ENCODE data around the gene TOMM40. TPM values are rescaled to one million over a fixed set of nuclear protein-coding genes. Genes with fewer than 3 reads are reported as not detected.
"Not testable (repeated sequence)": the region's sequence is repeated elsewhere in the genome, so short reads cannot be mapped to it uniquely, and the experiment has no call there.

The TOMM40 gene
- total and polyA plus RNA-seq, 2 experiments from 2014 or later, result 52.9 to 54.6 TPM

DNA sequence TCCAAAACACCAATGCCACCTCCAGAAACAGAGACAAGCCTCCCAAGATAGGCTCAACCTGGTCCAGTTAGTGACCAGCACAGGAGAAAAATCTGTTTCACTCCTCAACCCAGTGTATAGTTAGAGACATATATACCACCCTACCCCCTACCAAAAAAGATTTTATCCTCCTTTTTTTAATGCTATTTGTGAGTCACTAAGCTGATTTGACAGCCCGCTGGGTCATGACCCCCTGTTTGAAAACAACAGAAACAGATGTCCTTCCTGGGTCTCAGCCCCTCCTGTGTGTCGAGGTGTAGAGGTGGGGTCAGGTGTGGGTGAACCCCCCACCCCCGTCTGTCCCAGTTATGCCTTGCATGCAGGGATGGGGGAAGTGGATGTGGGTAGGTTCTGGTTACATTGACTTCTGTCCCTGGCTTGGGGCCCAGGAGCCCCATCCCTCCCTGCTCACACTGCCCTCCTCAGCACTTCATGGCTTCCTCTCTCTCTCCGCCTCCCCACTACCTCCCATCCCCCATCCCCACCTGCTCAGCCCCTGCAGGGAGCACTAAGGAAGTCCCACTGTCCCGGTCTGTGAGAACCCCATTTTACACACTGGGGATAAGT lies 14.0 kb upstream of the TOMM40 start:
- no peaks in the 10 kb centered on the region for H3K27me3 ChIP-seq (replicated peaks; ENCODE audit: insufficient read depth)
- H3K4me2 ChIP-seq (ENCODE audit: unreplicated experiment), result no peak overlapping the region
- DNase-seq, result no peak
- no peaks in the 10 kb centered on the region for H3K79me2 ChIP-seq (ENCODE audit: insufficient read depth)
- H3K4me1 ChIP-seq (ENCODE audit: insufficient read depth), result no peaks in the 10 kb centered on the region
- H3K9me2 ChIP-seq (ENCODE audit: insufficient read depth), result no peaks in the 10 kb centered on the region
- H3K27ac ChIP-seq, result no peak overlapping the region
- no peaks in the 10 kb centered on the region for H3K9me3 ChIP-seq (ENCODE audit: low read depth)
- peaks cover 3% of the 10 kb centered on the region; the same call in 1 of the 2 replicates for H3K36me3 ChIP-seq (ENCODE audit: low read depth)
- 85% methylated on average over 4 to 5 of the region's 5 CpGs for WGBS, 2 experiments (ENCODE audit: low coverage in 1 of 2, low lambda C conversion rate in 2 of 2, missing lambda C conversion rate in 2 of 2)
- in situ Hi-C loops (cut with MboI), result no loop called here
- H3K4me3 ChIP-seq, result no peak overlapping the region
- TF ChIP-seq EZH2 (IDR thresholded peaks at IDR 0.05; ENCODE audit: insufficient read depth, poor library complexity, severe bottlenecking), result no peak
- TF ChIP-seq EZH2phosphoT487 (IDR thresholded peaks at IDR 0.05; ENCODE audit: insufficient read depth, low read depth), result no peak
- H2AFZ ChIP-seq, result no peak overlapping the region
- H4K20me1 ChIP-seq (ENCODE audit: insufficient read depth), result no peaks in the 10 kb centered on the region
- H3F3A ChIP-seq (ENCODE audit: insufficient read depth), result no peaks in the 10 kb centered on the region
- no peak overlapping the region for H3K9ac ChIP-seq

DNA sequence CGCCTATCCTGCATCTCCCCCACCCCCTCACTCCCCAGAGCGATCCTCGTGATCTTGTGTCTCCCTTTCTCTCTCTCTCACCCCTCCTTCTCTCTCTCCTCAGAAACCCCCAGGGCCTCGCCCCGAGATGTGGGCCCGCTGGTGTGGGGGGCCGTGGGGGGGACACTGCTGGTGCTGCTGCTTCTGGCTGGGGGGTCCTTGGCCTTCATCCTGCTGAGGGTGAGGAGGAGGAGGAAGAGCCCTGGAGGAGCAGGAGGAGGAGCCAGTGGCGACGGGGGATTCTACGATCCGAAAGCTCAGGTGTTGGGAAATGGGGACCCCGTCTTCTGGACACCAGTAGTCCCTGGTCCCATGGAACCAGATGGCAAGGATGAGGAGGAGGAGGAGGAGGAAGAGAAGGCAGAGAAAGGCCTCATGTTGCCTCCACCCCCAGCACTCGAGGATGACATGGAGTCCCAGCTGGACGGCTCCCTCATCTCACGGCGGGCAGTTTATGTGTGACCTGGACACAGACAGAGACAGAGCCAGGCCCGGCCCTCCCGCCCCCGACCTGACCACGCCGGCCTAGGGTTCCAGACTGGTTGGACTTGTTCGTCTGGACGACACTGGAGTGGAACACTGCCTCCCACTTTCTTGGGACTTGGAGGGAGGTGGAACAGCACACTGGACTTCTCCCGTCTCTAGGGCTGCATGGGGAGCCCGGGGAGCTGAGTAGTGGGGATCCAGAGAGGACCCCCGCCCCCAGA lies 12.8 kb upstream of the TOMM40 start:
- WGBS, 2 experiments (ENCODE audit: low coverage in 1 of 2, low lambda C conversion rate in 2 of 2, missing lambda C conversion rate in 2 of 2), result 85 to 95% methylated on average over 18 to 26 of the region's 26 CpGs
- peaks cover 3% of the 10 kb centered on the region; the same call in 1 of the 2 replicates for H3K36me3 ChIP-seq (ENCODE audit: low read depth)
- H3K27me3 ChIP-seq (replicated peaks; ENCODE audit: insufficient read depth), result no peaks in the 10 kb centered on the region
- no peak overlapping the region for H3K4me2 ChIP-seq (ENCODE audit: unreplicated experiment)
- no peaks in the 10 kb centered on the region for H4K20me1 ChIP-seq (ENCODE audit: insufficient read depth)
- H2AFZ ChIP-seq, result no peak overlapping the region
- no peaks in the 10 kb centered on the region for H3K9me2 ChIP-seq (ENCODE audit: insufficient read depth)
- no peaks in the 10 kb centered on the region for H3F3A ChIP-seq (ENCODE audit: insufficient read depth)
- H3K9ac ChIP-seq, result no peak overlapping the region
- no peak overlapping the region for H3K27ac ChIP-seq
- no peak overlapping the region for H3K4me3 ChIP-seq
- DNase-seq, result no peak
- TF ChIP-seq EZH2 (IDR thresholded peaks at IDR 0.05; ENCODE audit: insufficient read depth, poor library complexity, severe bottlenecking), result no peak
- TF ChIP-seq EZH2phosphoT487 (IDR thresholded peaks at IDR 0.05; ENCODE audit: insufficient read depth, low read depth), result no peak
- in situ Hi-C loops (cut with MboI), result no loop called here
- no peaks in the 10 kb centered on the region for H3K4me1 ChIP-seq (ENCODE audit: insufficient read depth)
- no peaks in the 10 kb centered on the region for H3K9me3 ChIP-seq (ENCODE audit: low read depth)
- no peaks in the 10 kb centered on the region for H3K79me2 ChIP-seq (ENCODE audit: insufficient read depth)

DNA sequence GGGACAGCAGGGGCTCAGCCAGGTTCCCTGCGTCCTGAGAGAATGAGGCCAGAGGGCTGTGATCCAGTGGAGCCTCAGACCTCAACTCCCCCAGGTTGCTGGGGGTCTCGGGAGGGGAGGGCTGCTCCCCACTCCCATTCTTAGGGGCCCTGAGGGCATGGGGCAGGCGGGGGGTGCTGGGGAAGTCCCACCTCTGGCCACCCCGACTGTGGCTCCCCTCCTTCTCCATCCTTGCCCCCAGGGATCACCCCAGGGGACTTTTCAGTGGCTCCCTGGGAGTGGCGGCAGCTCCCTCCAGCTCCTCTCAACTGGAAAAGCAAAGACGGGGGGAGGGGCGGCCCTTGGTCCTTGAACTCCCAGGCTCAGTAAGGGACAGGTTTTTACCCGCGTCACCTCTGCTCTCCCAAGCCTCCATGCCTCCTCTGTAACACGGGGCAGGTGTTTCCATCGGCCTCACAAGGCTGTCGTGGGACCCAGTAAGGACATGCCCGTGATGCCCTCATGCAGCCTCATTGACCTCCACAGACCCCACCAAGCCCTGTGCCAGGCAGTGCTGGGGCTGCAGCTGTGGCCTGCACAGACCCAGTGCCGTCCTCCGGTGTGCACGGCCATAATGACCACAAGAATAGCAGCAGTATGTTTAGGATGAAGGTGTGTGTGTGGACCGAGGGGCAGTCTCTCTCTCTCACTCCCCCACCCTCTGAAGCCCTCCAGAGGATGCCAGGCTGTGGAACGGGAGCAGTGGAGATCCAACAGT lies 11.6 kb upstream of the TOMM40 start:
- no peak for DNase-seq
- WGBS, 2 experiments (ENCODE audit: low coverage in 1 of 2, low lambda C conversion rate in 2 of 2, missing lambda C conversion rate in 2 of 2), result 86 to 93% methylated on average over 13 to 18 of the region's 18 CpGs
- no peaks in the 10 kb centered on the region; the same call in 1 of the 2 replicates for H3K36me3 ChIP-seq (ENCODE audit: low read depth)

DNA sequence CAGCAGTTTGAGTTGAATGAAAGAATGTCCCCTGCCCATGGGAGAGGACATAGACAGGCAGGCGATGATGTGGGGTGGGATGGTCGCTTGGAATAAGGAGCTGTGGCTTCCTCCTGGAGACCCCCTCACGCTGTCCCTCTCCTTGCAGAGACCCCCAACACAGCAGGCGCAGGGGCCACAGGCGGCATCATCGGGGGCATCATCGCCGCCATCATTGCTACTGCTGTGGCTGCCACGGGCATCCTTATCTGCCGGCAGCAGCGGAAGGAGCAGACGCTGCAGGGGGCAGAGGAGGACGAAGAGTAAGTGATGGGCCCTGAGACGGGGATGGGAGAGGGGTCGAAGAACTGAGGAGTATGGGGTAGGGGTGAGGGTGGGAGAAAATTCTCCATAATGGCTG lies 9.0 kb upstream of the TOMM40 start:
- Histone ChIP-seq H3K4me2 (ENCODE audit: unreplicated experiment) (no peak overlapping the region), H2AFZ (no peak overlapping the region), H3K9me3 (ENCODE audit: low read depth) (no peaks in the 10 kb centered on the region), H3K27ac (no peak overlapping the region), H3K79me2 (ENCODE audit: insufficient read depth) (no peaks in the 10 kb centered on the region), H3F3A (ENCODE audit: insufficient read depth) (no peaks in the 10 kb centered on the region), H4K20me1 (ENCODE audit: insufficient read depth) (no peaks in the 10 kb centered on the region), H3K9ac (no peak overlapping the region), H3K36me3 (ENCODE audit: low read depth) (no peaks in the 10 kb centered on the region; the same call in 1 of the 2 replicates), H3K27me3 (replicated peaks; ENCODE audit: insufficient read depth) (no peaks in the 10 kb centered on the region), H3K9me2 (ENCODE audit: insufficient read depth) (no peaks in the 10 kb centered on the region), H3K4me3 (no peak overlapping the region), H3K4me1 (ENCODE audit: insufficient read depth) (no peaks in the 10 kb centered on the region)
- WGBS, 2 experiments (ENCODE audit: low coverage in 1 of 2, low lambda C conversion rate in 2 of 2, missing lambda C conversion rate in 2 of 2), result 93% methylated on average over 15 of the region's 15 CpGs
- no peak for TF ChIP-seq EZH2phosphoT487 (IDR thresholded peaks at IDR 0.05; ENCODE audit: insufficient read depth, low read depth)
- TF ChIP-seq EZH2 (IDR thresholded peaks at IDR 0.05; ENCODE audit: insufficient read depth, poor library complexity, severe bottlenecking), result no peak
- no peak for DNase-seq
- in situ Hi-C loops (cut with MboI), result no loop called here

More for the DNA sequence above, 11.6 kb upstream of the TOMM40 start:
- no peak overlapping the region for H2AFZ ChIP-seq
- H3K27me3 ChIP-seq (replicated peaks; ENCODE audit: insufficient read depth), result no peaks in the 10 kb centered on the region
- H3K9me3 ChIP-seq (ENCODE audit: low read depth), result no peaks in the 10 kb centered on the region
- H3K27ac ChIP-seq, result no peak overlapping the region
- H3K9ac ChIP-seq, result no peak overlapping the region
- in situ Hi-C loops (cut with MboI), result no loop called here
- H3K4me1 ChIP-seq (ENCODE audit: insufficient read depth), result no peaks in the 10 kb centered on the region
- TF ChIP-seq EZH2 (IDR thresholded peaks at IDR 0.05; ENCODE audit: insufficient read depth, poor library complexity, severe bottlenecking), result no peak
- TF ChIP-seq EZH2phosphoT487 (IDR thresholded peaks at IDR 0.05; ENCODE audit: insufficient read depth, low read depth), result no peak
- H3K4me3 ChIP-seq, result no peak overlapping the region
- no peaks in the 10 kb centered on the region for H3K9me2 ChIP-seq (ENCODE audit: insufficient read depth)
- H3K79me2 ChIP-seq (ENCODE audit: insufficient read depth), result no peaks in the 10 kb centered on the region
- H3F3A ChIP-seq (ENCODE audit: insufficient read depth), result no peaks in the 10 kb centered on the region
- no peak overlapping the region for H3K4me2 ChIP-seq (ENCODE audit: unreplicated experiment)
- H4K20me1 ChIP-seq (ENCODE audit: insufficient read depth), result no peaks in the 10 kb centered on the region

DNA sequence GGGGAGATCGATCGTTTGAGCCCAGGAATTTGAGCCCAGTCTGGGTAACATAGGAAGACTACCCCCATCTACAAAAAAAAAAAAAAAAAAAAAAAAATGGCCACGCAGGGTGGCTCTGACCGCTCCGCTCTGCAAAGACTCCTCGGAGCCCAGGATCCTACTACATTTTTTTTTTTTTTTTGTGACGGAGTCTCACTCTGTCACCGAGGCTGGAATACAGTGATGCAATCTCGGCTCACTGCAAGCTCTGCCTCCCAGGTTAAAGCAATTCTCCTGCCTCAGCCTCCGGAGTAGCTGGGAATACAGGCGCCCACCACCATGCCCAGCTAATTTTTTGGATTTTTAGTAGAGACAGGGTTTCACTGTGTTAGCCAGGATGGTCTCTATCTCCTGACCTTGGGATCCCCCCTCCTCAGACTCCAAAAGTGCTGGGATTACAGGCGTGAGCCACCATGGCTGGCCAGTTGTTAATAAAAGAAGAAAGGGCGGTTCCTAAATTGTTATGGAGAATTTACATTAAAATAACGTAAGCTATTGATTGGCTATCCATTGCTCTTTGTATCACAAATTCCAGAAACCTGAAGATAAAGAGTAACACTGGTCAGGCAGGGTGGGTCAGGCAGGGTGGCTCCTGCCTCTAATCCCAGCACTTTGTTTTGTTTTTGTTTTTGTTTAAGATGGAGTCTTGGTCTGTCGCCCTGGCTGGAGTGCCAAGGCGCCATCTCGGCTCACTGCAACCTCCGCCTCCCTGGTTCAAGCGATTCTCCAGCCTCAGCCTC lies 8.2 kb upstream of the TOMM40 start:
- WGBS, 2 experiments (ENCODE audit: low coverage in 1 of 2, low lambda C conversion rate in 2 of 2, missing lambda C conversion rate in 2 of 2), result 88% methylated on average over 18 to 19 of the region's 19 CpGs
- H3K79me2 ChIP-seq (ENCODE audit: insufficient read depth); H3K27ac ChIP-seq; H3K36me3 ChIP-seq (ENCODE audit: low read depth); H3K9ac ChIP-seq; H2AFZ ChIP-seq; H3K4me3 ChIP-seq; H3K9me2 ChIP-seq (ENCODE audit: insufficient read depth); H3F3A ChIP-seq (ENCODE audit: insufficient read depth); H3K4me1 ChIP-seq (ENCODE audit: insufficient read depth); H3K27me3 ChIP-seq (replicated peaks; ENCODE audit: insufficient read depth); H3K9me3 ChIP-seq (ENCODE audit: low read depth); H3K4me2 ChIP-seq (ENCODE audit: unreplicated experiment); H4K20me1 ChIP-seq (ENCODE audit: insufficient read depth); in situ Hi-C loops (cut with MboI); DNase-seq: not testable (repeated sequence)

Measured in GM23248 (cell line).